Measurements from ENCODE around the gene ADAMTSL3.

DNA sequence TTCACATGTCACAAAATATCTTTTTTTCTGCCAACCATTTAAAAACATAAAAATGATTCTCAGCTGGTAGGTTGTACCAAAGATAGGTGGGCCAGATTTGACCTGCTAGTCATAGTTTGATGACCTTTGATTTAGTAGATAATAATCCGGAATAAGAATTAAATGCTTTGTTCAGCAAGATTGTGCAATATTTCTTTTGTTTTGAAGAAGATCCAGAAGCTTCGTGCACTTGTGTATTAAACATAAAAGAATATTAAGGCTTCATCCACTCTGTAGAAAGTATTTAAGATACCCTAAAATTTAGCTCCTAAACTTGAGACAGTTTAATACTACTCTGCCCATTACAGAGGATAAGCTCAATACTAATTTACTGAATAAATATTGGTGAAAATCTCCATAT lies 258.4 kb downstream of the ADAMTSL3 start:
- TF ChIP-seq NFIC (IDR thresholded peaks at IDR 0.05) (no peak), TEAD4 (IDR thresholded peaks at IDR 0.05) (no peak), TAF1 (IDR thresholded peaks at IDR 0.05; ENCODE audit: low read depth) (no peak), MAX (IDR thresholded peaks at IDR 0.05) (no peak), EP300 (IDR thresholded peaks at IDR 0.05; ENCODE audit: borderline replicate concordance) (no peak), RAD21 (IDR thresholded peaks at IDR 0.05; ENCODE audit: low read depth) (no peak), YY1 (IDR thresholded peaks at IDR 0.05; ENCODE audit: low read depth) (no peak), CEBPB (IDR thresholded peaks at IDR 0.05) (no peak), CREB1 (IDR thresholded peaks at IDR 0.05; ENCODE audit: low read depth) (no peak), TCF12 (IDR thresholded peaks at IDR 0.05; ENCODE audit: low read depth) (no peak)
- TF ChIP-seq, protein P1, sequence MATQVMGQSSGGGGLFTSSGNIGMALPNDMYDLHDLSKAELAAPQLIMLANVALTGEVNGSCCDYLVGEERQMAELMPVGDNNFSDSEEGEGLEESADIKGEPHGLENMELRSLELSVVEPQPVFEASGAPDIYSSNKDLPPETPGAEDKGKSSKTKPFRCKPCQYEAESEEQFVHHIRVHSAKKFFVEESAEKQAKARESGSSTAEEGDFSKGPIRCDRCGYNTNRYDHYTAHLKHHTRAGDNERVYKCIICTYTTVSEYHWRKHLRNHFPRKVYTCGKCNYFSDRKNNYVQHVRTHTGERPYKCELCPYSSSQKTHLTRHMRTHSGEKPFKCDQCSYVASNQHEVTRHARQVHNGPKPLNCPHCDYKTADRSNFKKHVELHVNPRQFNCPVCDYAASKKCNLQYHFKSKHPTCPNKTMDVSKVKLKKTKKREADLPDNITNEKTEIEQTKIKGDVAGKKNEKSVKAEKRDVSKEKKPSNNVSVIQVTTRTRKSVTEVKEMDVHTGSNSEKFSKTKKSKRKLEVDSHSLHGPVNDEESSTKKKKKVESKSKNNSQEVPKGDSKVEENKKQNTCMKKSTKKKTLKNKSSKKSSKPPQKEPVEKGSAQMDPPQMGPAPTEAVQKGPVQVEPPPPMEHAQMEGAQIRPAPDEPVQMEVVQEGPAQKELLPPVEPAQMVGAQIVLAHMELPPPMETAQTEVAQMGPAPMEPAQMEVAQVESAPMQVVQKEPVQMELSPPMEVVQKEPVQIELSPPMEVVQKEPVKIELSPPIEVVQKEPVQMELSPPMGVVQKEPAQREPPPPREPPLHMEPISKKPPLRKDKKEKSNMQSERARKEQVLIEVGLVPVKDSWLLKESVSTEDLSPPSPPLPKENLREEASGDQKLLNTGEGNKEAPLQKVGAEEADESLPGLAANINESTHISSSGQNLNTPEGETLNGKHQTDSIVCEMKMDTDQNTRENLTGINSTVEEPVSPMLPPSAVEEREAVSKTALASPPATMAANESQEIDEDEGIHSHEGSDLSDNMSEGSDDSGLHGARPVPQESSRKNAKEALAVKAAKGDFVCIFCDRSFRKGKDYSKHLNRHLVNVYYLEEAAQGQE (IDR thresholded peaks at IDR 0.05; ENCODE audit: low read depth), result no peak
- TF ChIP-seq, protein P2, sequence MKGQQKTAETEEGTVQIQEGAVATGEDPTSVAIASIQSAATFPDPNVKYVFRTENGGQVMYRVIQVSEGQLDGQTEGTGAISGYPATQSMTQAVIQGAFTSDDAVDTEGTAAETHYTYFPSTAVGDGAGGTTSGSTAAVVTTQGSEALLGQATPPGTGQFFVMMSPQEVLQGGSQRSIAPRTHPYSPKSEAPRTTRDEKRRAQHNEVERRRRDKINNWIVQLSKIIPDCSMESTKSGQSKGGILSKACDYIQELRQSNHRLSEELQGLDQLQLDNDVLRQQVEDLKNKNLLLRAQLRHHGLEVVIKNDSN (IDR thresholded peaks at IDR 0.05), result no peak
